HEK293 (cell line): Measurements from ENCODE around the gene WWTR1.

Experiments
- CTCF ChIA-PET: fragments of 350-600 bp; formaldehyde crosslinking; extraction: SDS; loops from one replicate; lab custom pipeline; 2021; ENCODE audit warnings: antibody characterized with exemption; lab: Yijun Ruan, JAX
- POLR2A ChIA-PET: fragments of 300-600 bp; formaldehyde crosslinking; extraction: SDS; loops from one replicate; lab custom pipeline; 2020; ENCODE audit warnings: antibody characterized with exemption, inconsistent platforms; lab: Yijun Ruan, JAX
- H3K27ac ChIP-seq: fragments of 200-500 bp; sonication (Bioruptor generic); 2 replicates; pipeline ENCODE4 v1.5.1; 2014; ENCODE audit warnings: low read depth, low read length, control low read depth, inconsistent platforms; ENCODE audit errors: extremely low read depth
- H3K36me3 ChIP-seq, 2 experiments: fragments of 200-500 bp in 1 of 2; sonication (Bioruptor generic) in 1 of 2; 1 replicate in 1 of 2; 2 replicates in 1 of 2; pipeline ENCODE4 v1.5.1; 2014 to 2017; ENCODE audit warnings: inconsistent platforms in 2 of 2, low read length in 2 of 2; ENCODE audit not compliant: control insufficient read depth in 2 of 2, insufficient read depth in 1 of 2
- H3K4me1 ChIP-seq: fragments of 200-500 bp; sonication (Bioruptor generic); 2 replicates; pipeline ENCODE4 v1.5.1; 2014; ENCODE audit warnings: mild to moderate bottlenecking, low read length, inconsistent platforms; ENCODE audit not compliant: control insufficient read depth, insufficient read depth
- H3K4me3 ChIP-seq: 2 replicates; pipeline ENCODE4 v1.5.1; 2011; ENCODE audit warnings: low read depth, mild to moderate bottlenecking, control low read depth, low read length, moderate library complexity
- H3K9me3 ChIP-seq: fragments of 200-500 bp; sonication (Bioruptor generic); 2 replicates; pipeline ENCODE4 v1.5.1; 2014; ENCODE audit warnings: low read depth, low read length, inconsistent platforms; ENCODE audit not compliant: control insufficient read depth, insufficient read depth
- EGR2 ChIP-seq: fragments of 450-650 bp; formaldehyde crosslinking; IDR thresholded peaks from 2 replicates; pipeline ENCODE4 v1.5.1; 2016; ENCODE audit warnings: low read depth, missing biosample characterization, missing genetic modification characterization
- GLIS2 ChIP-seq: fragments of 450-650 bp; formaldehyde crosslinking; IDR thresholded peaks from 2 replicates; pipeline ENCODE4 v1.5.1; 2016; ENCODE audit warnings: missing biosample characterization, missing genetic modification characterization
- KLF17 ChIP-seq: fragments of 450-650 bp; formaldehyde crosslinking; IDR thresholded peaks from 2 replicates; pipeline ENCODE4 v1.5.1; 2016; ENCODE audit warnings: missing biosample characterization, missing genetic modification characterization
- PRDM1 ChIP-seq: fragments of 450-650 bp; formaldehyde crosslinking; IDR thresholded peaks from 2 replicates; pipeline ENCODE4; 2016; ENCODE audit warnings: missing biosample characterization, missing genetic modification characterization
- PRDM10 ChIP-seq: fragments of 450-650 bp; formaldehyde crosslinking; IDR thresholded peaks from 2 replicates; pipeline ENCODE4 v1.5.1; 2016; ENCODE audit warnings: missing biosample characterization, missing genetic modification characterization
- PRDM6 ChIP-seq: fragments of 450-650 bp; formaldehyde crosslinking; IDR thresholded peaks from 2 replicates; pipeline ENCODE4 v1.5.1; 2017; ENCODE audit warnings: missing biosample characterization, missing genetic modification characterization
- ZBTB26 ChIP-seq: fragments of 450-650 bp; formaldehyde crosslinking; optimal IDR thresholded peaks from 2 replicates; pipeline ENCODE3; 2016; ENCODE audit warnings: missing biosample characterization, mild to moderate bottlenecking, missing genetic modification characterization
- ZNF16 ChIP-seq: fragments of 450-650 bp; formaldehyde crosslinking; IDR thresholded peaks from 2 replicates; pipeline ENCODE4 v1.5.1; 2016; ENCODE audit warnings: low read depth, missing biosample characterization, missing genetic modification characterization
- ZNF169 ChIP-seq: fragments of 450-650 bp; formaldehyde crosslinking; IDR thresholded peaks from 2 replicates; pipeline ENCODE4 v1.5.1; 2016; ENCODE audit warnings: missing biosample characterization, missing genetic modification characterization
- ZNF48 ChIP-seq: fragments of 450-650 bp; formaldehyde crosslinking; IDR thresholded peaks from 2 replicates; pipeline ENCODE4 v1.5.1; 2016; ENCODE audit warnings: missing biosample characterization, missing genetic modification characterization
- ZNF555 ChIP-seq: fragments of 450-650 bp; formaldehyde crosslinking; conservative IDR thresholded peaks from 2 replicates; pipeline ENCODE4 v1.5.1; 2017; ENCODE audit warnings: missing biosample characterization, mild to moderate bottlenecking, missing genetic modification characterization, inconsistent platforms
- ZNF792 ChIP-seq: fragments of 450-650 bp; formaldehyde crosslinking; IDR thresholded peaks from 2 replicates; pipeline ENCODE4 v1.5.1; 2016; ENCODE audit warnings: missing biosample characterization, missing genetic modification characterization
- ZNF843 ChIP-seq: fragments of 450-650 bp; formaldehyde crosslinking; IDR thresholded peaks from 2 replicates; pipeline ENCODE4 v1.5.1; 2016; ENCODE audit warnings: missing biosample characterization, missing genetic modification characterization

Gene WWTR1

GRCh38 chr3:149610351-149611105 lies 47.3 kb downstream of the WWTR1 start:
- no peak for TF ChIP-seq ZNF169 (tag by site-specific recombination)
- no peak for TF ChIP-seq EGR2 (tag by site-specific recombination)
- no peak for TF ChIP-seq ZNF792 (tag by site-specific recombination)
- TF ChIP-seq ZNF555 (tag by site-specific recombination), result no peak
- TF ChIP-seq ZBTB26 (tag by site-specific recombination), result no peak
- no peak for TF ChIP-seq PRDM6 (tag by site-specific recombination)
- no peak for TF ChIP-seq KLF17 (tag by site-specific recombination)
- TF ChIP-seq ZNF843 (tag by site-specific recombination), result no peak
- no peak for TF ChIP-seq ZNF48 (tag by site-specific recombination)
- TF ChIP-seq ZNF16 (tag by site-specific recombination), result no peak
- TF ChIP-seq, all 188 proteins: peak for 0
- H3K36me3 ChIP-seq, result no peaks in the 10 kb centered on the region
- H3K27ac ChIP-seq, result no peak overlapping the region
- H3K4me1 ChIP-seq, result no peaks in the 10 kb centered on the region
- H3K4me3 ChIP-seq, result no peak overlapping the region
- ChIA-PET POLR2A (no interaction called here), CTCF (interaction anchor here (1.0 kb wide), 1 partner anchor 24 kb away, joined by 3 read pairs; no protein-coding TSS in a partner anchor)
- no peaks in the 10 kb centered on the region for H3K9me3 ChIP-seq

GRCh38 chr3:149609595-149609994 lies 48.2 kb downstream of the WWTR1 start:
- Histone ChIP-seq H3K27ac (no peak overlapping the region), H3K4me1 (no peaks in the 10 kb centered on the region), H3K9me3 (no peaks in the 10 kb centered on the region), H3K36me3 (no peaks in the 10 kb centered on the region), H3K4me3 (no peak overlapping the region)
- CTCF ChIA-PET, result interaction anchor here (0.7 to 0.8 kb wide), 2 partner anchors 79 to 108 kb away, joined by 3 to 4 read pairs; no protein-coding TSS in a partner anchor
- POLR2A ChIA-PET, result no interaction called here
- TF ChIP-seq PRDM6 (tag by site-specific recombination) (peak; percentile 76), GLIS2 (tag by site-specific recombination) (no peak), PRDM1 (tag by site-specific recombination) (0 out of 2 replicates have a peak, but pooled peaks have one; percentile 18), PRDM10 (no peak)
